ENCODE measurements around the gene LETMD1.

- TF ChIP-seq CTCF (IDR thresholded peaks at IDR 0.05), result no peak
- no peak for TF ChIP-seq POLR2A (IDR thresholded peaks at IDR 0.05)
These were observed 38.8 kb downstream of the LETMD1 start for GRCh38 chr12:51086933-51087332.
